DMS79 treated with DMSO at 0.1 percent for 48 hours (cell line): ENCODE measurements around the gene CDC42EP5.

ENCODE experiments used
- DNase-seq: peaks from one replicate; lab custom pipeline; 2025; lab: John Stamatoyannopoulos, UW

Gene CDC42EP5

DNA sequence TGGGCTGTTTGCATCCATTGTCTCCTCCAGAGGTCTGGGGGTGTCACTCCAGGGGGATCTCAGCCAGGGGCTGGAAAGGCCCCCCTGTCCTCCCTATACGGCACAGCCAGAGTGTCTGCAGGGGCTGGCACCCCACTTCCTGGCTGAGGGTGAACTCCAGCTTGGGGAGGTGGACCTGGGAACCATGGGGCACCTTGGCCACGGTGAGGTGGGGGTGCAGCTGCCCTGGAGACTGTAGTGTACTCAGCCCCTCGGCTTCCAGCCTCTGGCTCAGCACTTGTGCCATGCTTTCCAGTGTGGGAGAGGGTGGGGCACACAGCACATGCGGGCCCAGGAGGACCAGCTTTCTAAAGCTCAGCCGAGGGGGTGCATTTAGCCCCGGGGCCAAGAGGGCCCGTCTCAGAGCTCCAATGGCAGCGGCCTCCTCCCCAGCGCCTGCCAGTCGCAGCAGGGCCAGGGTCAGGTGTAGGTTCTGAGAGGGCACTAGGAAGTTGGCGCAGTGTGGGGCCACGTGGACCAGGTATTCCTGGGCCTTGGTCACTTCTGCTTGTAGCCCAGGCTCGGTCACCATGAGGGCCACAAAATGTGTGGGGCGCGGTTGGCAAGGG is 10.9 kb downstream of the CDC42EP5 start:
- DNase-seq = no peak

DNA sequence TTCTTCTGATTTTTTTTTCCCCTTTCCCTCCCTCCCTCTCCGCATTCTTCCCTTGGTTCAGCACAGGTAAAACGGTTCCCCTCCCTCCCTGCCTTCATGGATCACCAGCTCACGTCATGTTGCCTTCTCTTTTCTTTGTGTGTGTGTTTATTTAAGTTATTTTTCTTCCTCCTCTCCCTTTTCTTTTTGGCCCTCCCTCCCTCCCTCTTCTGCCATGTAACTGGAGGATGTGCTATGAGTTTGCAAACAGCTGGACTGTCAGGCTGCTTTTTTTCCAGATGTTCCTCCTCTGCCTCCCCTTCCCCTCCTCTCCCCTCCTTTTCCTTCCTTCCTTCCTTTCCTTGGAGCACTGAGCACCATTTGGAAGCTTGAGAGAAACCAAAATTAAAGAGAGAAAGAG is 11.5 kb downstream of the CDC42EP5 start:
- DNase-seq = no peak

- DNase-seq = no peak
These were observed 11.9 kb downstream of the CDC42EP5 start for GRCh38 chr19:54461210-54461609.

DNA sequence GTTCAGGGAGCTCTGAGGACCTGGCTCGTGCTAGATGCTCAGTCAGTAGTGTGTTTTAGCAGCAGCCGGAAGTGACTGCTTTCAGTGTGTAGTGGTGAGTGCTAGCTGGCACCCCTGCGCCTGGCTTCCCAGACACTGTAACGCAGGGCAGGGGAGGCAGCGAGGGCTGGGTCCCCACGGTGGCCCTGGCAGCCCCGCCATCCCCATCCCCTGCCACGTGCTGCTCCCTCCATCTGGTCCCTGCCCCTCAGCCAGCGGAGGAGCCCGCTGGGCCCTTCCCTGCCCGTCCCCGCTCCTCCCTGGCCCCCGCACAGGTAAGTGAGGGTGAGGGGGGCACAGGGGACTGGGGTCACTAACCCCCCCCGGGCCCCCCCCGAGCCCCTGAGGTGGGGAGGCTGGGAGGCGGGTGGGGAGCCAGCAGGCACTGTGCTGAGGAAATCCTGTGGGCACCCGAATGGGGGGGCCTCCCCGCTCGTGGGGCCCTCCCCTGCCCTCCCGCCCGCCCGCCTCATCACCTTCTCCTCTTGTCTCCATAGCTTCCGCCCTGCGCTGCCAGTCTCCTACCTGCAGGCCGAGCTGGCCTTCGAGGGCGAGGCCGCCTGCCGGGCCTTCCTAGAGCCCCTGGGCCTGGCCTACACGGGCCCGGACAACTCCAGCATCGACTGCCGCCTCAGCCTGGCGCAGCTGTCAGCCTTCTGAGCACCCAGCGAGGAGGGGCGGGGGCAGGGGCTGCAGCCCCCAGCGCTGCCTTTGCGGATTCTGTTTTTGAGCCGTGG is 12.7 kb downstream of the CDC42EP5 start:
- DNase-seq = no peak

- DNase-seq = no peak
These were observed 13.5 kb downstream of the CDC42EP5 start for GRCh38 chr19:54459282-54460229.

GRCh38 chr19:54458648-54459281 is 14.3 kb downstream of the CDC42EP5 start:
- no peak for DNase-seq

- DNase-seq = no peak
These were observed 15.1 kb downstream of the CDC42EP5 start for GRCh38 chr19:54457773-54458647.

GRCh38 chr19:54456423-54457373 is 16.4 kb downstream of the CDC42EP5 start:
- no peak for DNase-seq

DNA sequence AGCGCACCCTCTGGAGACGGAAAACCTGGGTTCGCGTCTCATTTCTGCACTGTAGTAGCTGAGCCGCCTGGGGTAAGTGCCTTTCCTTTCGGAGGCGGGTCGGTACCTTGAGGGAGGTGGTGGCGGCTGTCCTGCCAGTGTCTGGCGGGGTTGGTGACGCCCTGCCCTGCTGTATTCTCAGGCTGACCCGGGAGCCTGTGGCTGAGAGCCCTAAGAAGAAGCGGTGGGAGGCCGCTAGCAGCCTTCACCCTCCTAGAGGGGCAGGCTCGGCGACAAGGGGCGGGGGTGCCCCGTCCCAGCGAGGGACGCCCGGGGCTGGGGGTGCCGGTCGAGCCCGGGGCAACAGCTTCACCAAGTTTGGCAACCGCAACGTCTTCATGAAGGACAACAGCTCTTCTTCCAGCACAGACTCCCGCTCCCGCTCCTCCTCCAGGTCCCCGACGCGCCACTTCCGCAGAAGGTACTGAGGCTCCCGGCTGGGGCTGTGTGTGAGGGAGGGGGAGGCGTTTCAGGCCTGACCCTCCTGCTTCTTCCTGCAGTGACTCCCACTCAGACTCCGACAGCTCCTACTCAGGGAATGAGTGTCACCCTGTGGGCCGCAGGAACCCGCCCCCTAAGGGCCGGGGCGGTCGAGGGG is 17.2 kb downstream of the CDC42EP5 start:
- no peak for DNase-seq

- DNase-seq = no peak
These were observed 18.1 kb downstream of the CDC42EP5 start for GRCh38 chr19:54454781-54455675.

GRCh38 chr19:54453921-54454780 is 18.9 kb downstream of the CDC42EP5 start:
- DNase-seq = no peak

GRCh38 chr19:54452626-54453025 is 20.5 kb downstream of the CDC42EP5 start:
- no peak for DNase-seq

- DNase-seq = no peak
These were observed 21.1 kb downstream of the CDC42EP5 start for GRCh38 chr19:54451997-54452396.

DNA sequence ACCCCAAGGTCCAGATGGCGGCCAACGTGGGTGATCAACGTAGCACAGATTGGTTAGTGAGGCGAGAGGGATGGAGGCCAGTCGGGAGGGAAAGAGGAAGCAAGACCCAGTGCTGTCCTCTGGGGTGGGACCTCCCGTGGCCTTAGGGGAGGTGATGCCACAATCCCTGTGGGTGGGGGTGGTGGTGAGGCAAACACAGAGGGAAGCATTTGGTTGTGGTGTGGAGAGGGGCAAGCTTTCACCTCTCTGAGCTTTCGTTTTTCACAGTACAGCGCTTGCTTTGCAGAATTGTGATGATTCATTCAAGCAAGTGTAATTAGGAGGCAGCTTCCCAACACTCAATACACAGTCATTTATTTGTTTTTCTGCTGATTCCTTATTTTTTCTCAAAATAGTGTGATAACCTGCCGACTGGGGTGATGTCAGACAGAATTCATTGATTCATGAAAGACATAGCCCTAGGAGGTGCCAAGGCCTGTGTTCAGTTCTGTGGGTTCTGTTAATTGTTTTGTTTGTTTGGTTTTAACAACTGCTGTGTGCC is 21.7 kb downstream of the CDC42EP5 start:
- no peak for DNase-seq

DNA sequence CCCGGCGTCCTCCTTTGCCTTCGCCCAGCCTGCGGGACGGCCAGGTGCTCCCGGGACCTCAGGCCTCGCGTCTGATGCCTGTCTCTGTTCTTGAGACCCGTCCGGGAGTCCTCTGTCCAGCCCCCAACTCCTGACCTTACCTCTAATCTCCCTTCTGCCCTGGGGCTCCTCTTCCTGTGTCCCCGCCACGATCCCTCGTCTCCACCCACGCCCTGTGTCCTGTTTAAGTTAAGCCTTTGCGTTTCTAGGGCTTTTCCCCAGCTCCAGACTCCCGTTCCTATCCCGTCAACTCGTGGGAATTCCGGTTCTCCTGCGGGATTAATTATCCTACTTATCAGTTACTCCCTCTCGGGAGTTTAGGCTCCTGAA is 23.4 kb downstream of the CDC42EP5 start:
- no peak for DNase-seq

DNA sequence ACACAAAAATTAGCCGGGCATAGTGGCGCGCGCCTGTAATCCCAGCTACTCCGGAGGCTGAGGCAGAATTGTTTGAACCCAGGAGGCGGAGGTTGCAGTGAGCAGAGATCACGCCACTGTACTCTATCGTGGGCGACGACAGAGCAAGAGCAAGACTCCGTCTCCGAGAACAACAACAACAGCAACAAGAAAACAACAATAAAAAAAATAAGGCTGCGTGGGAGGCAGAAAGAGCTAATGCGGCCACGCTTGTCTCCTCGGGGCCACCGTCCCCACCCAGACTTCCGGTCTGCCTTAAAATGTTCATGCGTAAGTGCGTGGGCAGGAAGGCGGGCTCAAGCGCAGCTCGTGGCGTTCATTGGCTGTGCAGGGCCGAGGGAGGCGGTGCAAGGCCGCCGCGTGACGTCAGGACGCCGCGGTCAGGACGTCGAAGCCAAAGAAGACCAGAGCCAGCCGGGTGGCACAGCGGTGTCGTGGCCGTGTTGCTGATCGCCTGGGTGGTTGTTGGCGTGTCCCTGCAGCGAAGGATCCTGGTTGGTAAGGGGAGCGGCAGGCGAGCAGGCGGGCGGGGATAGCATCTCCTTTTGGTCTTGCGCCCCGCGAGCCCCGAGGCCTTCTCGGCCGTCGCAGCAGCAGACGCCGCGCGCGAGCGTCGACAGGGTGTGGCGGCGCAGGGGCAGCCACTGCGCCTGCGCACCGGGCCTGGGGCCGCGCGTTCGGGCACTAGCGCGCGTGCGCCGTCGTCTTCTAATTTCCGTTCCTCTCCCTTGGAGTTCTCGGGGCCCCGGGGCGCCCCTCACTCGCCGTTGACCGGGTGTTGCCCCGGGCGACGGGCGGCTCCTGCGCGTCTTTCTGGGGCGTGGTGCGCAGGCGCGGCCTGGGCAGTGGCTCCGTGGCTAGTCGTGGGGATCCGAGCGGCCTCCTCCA is 24.1 kb downstream of the CDC42EP5 start, which contains the start of gene LENG8:
Gene LENG8 (plus strand): TSS at position 426 of the 927 bp plus-strand sequence. CDS start 2,146 bp downstream, outside the sequence.
- peak; percentile 92 for DNase-seq
